Mesothelial cell of epicardium (in vitro differentiated cells): Measurements from ENCODE around the gene EVI5L. TPM values are rescaled to one million over a fixed set of nuclear protein-coding genes. Genes with fewer than 3 reads are reported as not detected.

Source experiments
- DNase-seq, 2 experiments: peaks; one replicate each; pipeline ENCODE4 v3.0.0; 2021; ENCODE audit warnings: low spot score in 2 of 2; ENCODE audit not compliant: unreplicated experiment in 2 of 2
- H3K27ac Mint-ChIP-seq: 2 replicates; pipeline ENCODE4 v1.8.0; 2021; ENCODE audit warnings: mixed read lengths
- H3K27me3 Mint-ChIP-seq: 2 replicates; pipeline ENCODE4 v1.8.0; 2021; ENCODE audit warnings: low read depth, mixed read lengths
- H3K36me3 Mint-ChIP-seq: 2 replicates; pipeline ENCODE4 v1.8.0; 2021; ENCODE audit warnings: mixed read lengths
- H3K4me1 Mint-ChIP-seq: 2 replicates; pipeline ENCODE4 v1.8.0; 2021; ENCODE audit warnings: mixed read lengths
- H3K4me3 Mint-ChIP-seq: 2 replicates; pipeline ENCODE4 v1.8.0; 2021; ENCODE audit warnings: mild to moderate bottlenecking, moderate library complexity, mixed read lengths
- H3K9me3 Mint-ChIP-seq: 2 replicates; pipeline ENCODE4 v1.8.0; 2021; ENCODE audit warnings: mixed read lengths
- total RNA-seq: library from RNA; stranded (reverse); gene quantifications from 3 replicates; pipeline ENCODE4 v1.2.1, GENCODE V29; 2021
- TF ChIP-seq, protein P1 (sequence below): fragments of 200-600 bp; sonication (generic); IDR thresholded peaks from one replicate; pipeline ENCODE4 v1.5.0; 2021; ENCODE audit warnings: antibody characterized with exemption; ENCODE audit not compliant: unreplicated experiment

EVI5L gene
- total RNA-seq, 1 donor from 2014 or later, result 21.7 TPM

DNA sequence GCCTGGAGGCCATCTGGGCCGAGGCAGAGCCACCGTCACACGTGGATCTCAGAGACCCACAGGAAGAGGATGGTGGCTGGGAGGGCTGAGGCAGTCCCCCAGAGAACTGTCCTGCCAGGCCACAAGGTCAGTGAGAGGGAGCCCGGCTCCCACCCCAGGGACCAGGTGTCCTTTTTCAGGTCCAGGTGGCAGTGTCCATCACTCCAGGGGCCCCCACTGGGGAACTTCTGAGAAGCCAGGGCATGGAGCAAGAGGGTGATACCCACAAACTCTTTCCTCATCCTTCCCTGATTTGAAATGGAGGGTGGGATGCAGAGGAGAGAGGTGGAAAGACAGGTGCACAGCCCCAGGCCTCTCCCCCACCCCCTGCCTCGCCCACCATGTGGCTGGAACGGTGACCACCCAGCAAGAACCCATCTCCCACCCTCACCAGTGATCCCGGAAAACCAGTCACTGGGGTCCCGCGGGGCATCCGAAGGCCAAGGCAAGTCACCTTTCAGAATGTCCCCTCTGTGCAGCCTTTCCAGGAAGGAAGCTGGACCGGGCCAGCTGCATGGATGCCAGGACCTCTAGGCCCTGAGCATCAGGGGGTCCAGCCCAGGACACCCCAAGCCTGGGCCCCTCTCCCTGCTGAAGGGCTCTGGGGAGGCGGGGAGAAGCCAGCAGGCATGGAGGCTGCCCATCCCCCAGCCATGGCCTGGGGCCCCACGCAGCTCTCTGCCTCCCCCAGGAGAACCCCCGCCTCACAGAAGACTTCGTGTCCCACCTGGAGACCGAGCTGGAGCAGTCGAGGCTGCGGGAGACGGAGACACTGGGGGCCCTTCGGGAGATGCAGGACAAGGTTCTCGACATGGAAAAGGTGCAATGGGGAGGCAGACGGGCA lies 30.1 kb downstream of the EVI5L start:
- peaks cover 13% of the 10 kb centered on the region for H3K4me1 Mint-ChIP-seq
- H3K27me3 Mint-ChIP-seq, result peaks cover 53% of the 10 kb centered on the region
- no peak for DNase-seq
- no peaks in the 10 kb centered on the region for H3K9me3 Mint-ChIP-seq
- no peaks in the 10 kb centered on the region for H3K36me3 Mint-ChIP-seq
- H3K4me3 Mint-ChIP-seq, result no peak overlapping the region
- H3K27ac Mint-ChIP-seq, result no peak overlapping the region
- TF ChIP-seq, protein P1, sequence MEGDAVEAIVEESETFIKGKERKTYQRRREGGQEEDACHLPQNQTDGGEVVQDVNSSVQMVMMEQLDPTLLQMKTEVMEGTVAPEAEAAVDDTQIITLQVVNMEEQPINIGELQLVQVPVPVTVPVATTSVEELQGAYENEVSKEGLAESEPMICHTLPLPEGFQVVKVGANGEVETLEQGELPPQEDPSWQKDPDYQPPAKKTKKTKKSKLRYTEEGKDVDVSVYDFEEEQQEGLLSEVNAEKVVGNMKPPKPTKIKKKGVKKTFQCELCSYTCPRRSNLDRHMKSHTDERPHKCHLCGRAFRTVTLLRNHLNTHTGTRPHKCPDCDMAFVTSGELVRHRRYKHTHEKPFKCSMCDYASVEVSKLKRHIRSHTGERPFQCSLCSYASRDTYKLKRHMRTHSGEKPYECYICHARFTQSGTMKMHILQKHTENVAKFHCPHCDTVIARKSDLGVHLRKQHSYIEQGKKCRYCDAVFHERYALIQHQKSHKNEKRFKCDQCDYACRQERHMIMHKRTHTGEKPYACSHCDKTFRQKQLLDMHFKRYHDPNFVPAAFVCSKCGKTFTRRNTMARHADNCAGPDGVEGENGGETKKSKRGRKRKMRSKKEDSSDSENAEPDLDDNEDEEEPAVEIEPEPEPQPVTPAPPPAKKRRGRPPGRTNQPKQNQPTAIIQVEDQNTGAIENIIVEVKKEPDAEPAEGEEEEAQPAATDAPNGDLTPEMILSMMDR, result no peak

DNA sequence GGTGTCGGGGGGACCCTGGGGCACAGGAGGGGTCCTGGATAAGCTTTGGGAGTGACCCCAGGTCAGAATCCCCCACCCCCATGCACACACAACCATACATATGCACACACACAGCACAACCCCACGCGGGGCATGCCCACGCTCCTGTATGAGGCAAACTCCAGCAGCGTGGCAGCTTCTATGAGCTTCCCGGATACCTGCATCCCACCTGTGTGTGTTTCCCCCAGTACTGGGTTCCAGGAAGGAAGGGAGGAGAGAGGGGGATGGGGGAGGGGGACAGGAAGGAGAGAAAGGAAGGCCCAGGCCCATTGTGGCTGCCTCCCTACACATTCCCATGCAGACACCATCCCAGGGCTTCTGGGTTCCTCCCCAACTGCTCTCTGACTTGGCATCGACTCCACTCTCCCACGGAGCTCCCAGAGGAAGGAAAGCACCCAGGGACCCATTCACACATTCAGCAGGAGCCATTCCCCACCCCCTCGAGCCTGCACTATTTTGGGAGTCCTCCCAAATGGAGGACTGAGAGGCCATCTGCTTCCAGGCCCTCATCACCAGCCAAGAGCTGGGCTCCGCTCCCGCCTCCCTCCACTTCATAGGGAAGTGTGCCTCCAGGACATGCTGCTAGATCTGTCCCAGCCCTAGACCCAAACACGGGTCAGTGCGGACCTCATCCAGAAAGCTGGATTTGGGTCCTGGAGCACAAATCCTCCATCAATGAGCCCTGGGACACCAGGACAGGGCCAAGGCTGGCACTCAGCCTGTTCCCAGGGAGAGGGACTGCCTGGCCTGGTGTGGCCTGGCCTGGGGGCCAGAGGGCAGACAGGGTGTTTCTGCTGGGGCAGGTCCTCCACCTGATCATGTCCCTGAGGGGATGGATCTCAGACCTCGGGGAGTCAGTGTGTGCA lies 30.9 kb downstream of the EVI5L start:
- Mint-ChIP-seq H3K27me3 (peaks cover 62% of the 10 kb centered on the region), H3K27ac (no peak overlapping the region), H3K4me1 (peaks cover 13% of the 10 kb centered on the region), H3K36me3 (no peaks in the 10 kb centered on the region), H3K4me3 (peak overlapping the region; percentile 33), H3K9me3 (no peaks in the 10 kb centered on the region)
- TF ChIP-seq, protein P1, result no peak
- no peak for DNase-seq

DNA sequence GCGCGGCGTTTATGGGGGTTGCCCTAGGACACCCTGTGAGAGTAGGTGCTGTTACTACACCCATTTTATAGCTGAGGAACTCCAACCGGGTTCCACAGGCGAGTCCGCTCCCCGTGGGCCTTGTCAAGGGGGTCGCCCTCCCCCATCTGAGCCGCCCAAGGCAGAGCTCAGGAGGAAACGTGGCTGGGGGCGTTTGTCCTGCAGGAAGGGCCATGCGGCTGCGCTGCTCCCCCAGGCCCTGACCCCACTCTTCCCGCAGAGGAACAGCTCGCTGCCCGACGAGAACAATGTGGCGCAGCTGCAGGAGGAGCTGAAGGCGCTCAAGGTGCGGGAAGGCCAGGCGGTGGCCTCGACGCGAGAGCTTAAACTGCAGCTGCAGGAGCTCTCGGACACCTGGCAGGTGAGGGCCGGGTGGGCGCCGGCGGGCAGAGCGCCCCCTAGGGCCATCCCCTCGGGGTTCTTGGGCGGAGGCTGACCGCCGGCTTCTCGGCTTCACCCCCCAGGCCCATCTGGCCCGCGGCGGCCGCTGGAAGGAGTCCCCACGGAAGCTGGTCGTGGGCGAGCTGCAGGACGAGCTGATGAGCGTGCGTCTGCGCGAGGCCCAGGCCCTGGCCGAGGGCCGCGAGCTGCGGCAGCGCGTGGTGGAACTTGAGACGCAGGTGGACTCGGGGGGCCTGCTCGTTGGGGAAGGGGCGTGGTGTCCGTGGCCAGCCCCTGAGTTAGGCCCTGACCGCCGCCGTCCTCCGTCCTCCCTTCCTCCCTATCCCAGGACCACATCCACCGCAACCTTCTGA lies 31.8 kb downstream of the EVI5L start:
- Mint-ChIP-seq H3K36me3 (no peaks in the 10 kb centered on the region), H3K4me3 (peak overlapping the region; percentile 68), H3K9me3 (no peaks in the 10 kb centered on the region), H3K27me3 (peaks cover 66% of the 10 kb centered on the region), H3K4me1 (peaks cover 13% of the 10 kb centered on the region), H3K27ac (no peak overlapping the region)
- peak in 1 of 2 experiments; percentile 59 for DNase-seq
- TF ChIP-seq, protein P1, result peak; percentile 36

DNA sequence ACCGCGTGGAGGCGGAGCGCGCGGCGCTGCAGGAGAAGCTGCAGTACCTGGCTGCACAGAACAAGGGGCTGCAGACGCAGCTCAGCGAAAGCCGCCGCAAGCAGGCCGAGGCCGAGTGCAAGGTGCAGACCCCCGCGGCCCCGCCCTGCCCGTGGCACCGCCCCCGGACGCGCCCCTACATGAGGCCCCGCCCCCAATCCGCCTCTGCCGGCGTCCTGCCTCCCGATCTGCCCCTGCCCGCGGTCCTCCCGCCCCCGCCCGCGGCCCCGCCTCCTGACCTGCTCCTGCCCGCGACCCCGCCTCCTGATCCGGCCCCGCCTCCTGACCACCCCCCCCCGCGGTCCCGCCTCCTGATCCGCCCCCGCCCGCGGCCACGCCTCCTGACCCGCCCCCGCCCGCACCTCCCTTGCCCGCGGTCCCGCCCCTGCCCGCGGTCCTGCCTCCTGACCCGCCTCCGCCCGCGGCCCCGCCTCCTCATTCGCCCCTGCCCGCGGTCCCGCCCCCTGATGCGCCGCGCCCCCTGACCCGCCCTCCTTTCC lies 32.5 kb downstream of the EVI5L start:
- Mint-ChIP-seq H3K36me3 (no peaks in the 10 kb centered on the region), H3K4me1 (peaks cover 13% of the 10 kb centered on the region), H3K4me3 (peak overlapping the region; percentile 68), H3K9me3 (no peaks in the 10 kb centered on the region), H3K27ac (no peak overlapping the region), H3K27me3 (peaks cover 67% of the 10 kb centered on the region)
- TF ChIP-seq, protein P1, result no peak
- DNase-seq, result peak; percentile 85 to 89
